Measurements from ENCODE around the gene CBLC. TPM values are rescaled to one million over a fixed set of nuclear protein-coding genes. Genes with fewer than 3 reads are reported as not detected.
A peak's percentile ranks its signal among the peaks of the same experiment; 100 is the strongest.

CBLC gene
- total RNA-seq, 1 experiment from 2014 or later, result not detected

DNA sequence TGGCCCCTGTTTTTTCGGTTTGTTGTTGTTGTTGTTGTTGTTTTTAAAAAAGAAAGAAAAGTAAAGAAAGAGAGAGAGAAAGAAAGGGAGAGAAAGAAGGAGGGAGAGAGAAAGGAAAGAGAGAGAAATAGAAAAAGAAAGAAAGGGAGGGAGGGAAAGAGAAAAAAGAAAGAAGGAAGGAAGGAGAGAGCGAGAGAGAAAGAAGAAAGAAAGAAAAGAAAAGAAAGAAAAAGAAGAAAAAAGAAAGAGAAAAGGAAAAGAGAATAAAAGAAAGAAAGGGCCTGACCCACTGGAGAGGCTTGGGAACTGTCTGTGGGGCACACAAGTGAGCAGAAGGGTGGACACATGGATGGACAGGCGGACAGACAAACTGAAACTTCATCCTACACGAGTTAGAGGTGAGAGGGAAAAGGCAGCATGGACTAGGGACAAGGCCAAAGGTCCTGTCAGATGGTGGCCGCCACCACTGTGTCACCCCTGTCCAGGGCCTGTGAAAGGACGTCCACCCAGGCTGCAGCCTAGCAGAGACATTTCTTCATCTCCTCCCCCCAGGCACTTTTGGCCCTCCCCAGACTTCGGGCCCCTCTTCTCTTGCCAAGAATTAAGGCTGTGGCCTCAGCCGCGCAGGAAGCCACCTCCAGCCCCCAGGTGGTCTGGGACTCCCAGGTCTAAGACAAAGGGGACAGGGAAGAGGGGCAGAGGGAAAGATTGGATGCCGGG, 22.1 kb downstream of the CBLC start:
- no peak for DNase-seq (ENCODE audit: low read depth)

DNA sequence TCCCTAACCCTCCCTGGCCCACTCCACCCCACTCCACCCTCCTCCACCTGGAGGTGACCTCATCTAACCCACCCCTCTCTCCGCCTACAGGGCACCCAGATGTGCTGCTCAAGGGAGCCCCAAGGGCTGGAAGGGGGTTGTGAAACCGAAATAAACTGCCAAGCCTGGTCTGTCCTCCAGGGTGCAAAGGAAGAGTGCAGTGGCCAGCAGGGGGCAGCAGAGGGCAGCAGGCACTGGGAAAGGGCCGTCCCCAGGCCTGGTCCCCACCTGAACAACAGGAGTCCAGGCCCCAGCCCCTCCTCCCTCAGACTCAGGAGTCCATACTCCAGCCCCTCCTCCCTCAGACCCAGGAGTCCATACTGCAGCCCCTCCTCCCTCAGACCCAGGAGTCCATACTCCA, 22.8 kb downstream of the CBLC start:
- DNase-seq (ENCODE audit: low read depth), result peak; percentile 86

- no peak for DNase-seq (ENCODE audit: low read depth)
Measured at GRCh38 chr19:44803442-44804428, 26.0 kb downstream of the CBLC start.

DNA sequence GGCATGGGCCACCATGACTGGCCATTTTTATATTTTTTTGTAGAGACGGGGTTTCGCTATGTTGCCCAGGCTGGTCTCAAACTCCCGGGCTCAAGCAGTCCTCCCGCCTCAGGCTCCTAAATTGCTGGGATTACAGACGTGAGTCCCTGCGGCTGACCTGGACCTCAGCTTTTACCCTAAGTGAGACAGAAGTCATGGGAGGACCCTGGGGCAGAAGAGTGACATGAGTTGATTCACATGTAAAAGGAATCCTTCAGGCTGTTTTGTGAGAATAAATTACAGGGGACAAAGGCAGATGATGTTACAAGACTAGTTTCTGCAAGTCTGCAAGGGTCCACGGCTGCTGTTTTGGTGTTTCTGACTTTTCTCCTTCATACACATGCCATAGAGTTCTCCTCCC, 28.6 kb downstream of the CBLC start:
- no peak for DNase-seq (ENCODE audit: low read depth)

- no peak for DNase-seq (ENCODE audit: low read depth)
Measured at GRCh38 chr19:44807162-44807561, 29.5 kb downstream of the CBLC start.

GRCh38 chr19:44807652-44808462, 30.2 kb downstream of the CBLC start:
- peak; percentile 36 for DNase-seq (ENCODE audit: low read depth)

DNA sequence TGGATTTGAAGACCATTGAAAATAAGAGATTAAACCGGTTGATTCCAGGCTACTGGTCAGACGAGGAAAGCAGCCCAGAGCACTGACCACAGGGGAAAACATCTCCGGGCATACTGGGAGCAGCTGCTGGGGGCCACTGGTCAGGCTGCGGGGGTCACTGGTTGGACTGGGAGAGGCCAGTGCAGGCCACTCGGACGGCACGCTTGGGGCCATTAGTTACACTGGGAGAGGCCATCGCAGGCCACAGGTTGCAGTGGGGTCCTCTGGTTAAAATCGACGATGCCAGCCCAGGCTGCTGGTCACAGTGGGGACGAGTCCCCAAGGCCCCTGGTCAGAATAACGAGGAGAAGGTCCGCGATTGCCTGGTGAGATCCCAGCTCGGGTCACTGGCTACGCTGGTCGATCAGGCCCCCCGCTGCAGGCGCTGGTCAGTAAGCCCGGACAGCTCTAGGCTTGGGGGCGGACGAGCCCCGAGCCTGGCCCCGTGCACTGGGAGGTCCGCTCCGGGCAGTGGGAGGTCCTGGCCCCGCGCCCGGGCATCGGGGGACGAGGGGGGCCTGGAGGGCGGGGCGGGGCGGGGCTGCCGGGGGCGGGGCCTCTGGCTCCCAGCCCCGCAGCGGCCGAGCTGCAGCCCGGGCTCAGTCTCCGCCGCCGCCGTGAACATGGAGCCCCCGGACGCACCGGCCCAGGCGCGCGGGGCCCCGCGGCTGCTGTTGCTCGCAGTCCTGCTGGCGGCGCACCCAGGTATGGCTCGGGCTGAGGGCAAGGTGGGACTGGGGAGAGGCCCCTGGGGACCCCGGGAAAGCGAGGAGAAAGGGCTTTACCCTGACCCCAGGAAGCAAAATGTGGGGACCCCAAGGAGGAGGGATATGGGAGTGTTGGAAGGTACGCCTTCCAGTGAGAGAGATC, 31.0 kb downstream of the CBLC start, which contains the start of gene BCAM:
TSS of gene BCAM (plus strand) at position 641 of the 909 bp plus-strand sequence. CDS start at position 663, 22 bp downstream.
- peak; percentile 79 for DNase-seq (ENCODE audit: low read depth)

DNA sequence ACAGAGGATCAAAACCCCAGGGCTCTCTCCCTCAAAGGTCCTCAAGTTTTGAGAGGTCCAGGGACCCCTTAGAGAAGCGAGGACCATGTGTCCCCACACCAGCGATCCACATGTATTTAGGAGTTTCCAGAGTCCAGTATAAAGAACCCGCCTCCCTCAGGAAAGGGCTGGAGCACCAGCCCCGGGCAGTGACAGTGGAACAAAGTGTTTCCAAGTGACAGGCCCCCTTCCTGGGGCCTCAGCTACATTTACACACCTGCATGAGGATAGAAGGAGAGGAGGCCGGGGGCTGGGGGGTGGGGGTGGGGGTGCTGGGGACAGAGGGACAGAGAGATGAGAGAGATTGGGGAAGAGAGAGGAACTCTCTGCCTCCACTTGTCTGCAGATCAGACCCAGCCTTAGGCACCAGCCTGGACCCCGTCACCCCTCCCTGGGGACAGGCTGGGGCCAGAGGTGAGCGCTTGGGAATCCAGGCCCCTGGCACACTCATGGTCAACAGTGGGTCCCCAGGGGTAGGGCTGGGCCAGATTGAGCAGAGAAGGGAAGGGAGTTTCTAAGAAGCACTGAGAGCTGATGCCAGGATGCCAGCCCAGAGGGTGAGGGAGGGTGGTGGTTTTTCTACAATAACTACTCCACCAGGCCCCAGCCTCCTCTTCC, 32.0 kb downstream of the CBLC start:
- no peak for DNase-seq (ENCODE audit: low read depth)

DNA sequence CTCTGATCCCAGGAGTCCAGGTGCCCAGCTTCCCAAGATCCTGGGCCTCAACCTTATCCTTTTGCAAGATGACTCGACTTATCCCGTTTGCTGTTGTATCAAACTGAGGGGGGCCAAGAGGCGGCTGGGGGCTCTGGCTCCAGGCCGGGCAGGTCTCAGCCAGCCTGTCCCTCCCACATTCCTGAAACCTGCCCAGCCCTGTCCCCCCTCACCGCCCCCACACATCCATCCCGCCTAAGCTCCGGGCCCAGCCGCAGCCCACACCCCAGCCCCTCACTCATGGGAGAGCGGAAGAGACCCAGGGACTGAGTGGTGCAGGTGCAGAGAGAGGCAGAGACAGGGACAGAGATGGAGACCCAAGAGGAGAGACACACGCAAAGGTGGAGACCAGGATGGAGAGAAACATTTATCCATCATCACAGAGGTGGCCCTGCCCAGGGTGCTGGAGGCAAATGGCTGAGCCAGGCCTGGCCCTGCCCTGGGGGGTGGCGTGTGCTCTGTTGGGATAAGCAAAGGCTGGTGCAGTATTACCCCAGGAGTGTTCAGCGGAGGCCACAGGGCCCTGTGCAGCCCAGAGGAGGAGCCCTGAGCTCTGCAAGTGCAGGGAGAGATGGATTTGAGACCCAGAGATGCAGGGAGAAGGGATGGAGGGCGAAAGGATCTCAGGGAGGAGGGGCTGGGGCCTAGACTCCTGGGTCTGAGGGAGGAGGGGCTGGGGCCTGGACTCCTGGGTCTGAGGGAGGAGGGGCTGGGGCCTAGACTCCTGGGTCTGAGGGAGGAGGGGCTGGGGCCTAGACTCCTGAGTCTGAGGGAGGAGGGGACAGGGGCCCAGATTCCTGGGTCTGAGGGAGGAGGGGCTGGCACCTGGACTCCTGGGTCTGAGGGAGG, 32.8 kb downstream of the CBLC start:
- DNase-seq (ENCODE audit: low read depth), result no peak

- no peak for DNase-seq (ENCODE audit: low read depth)
Measured at GRCh38 chr19:44811122-44811419, 33.4 kb downstream of the CBLC start.

GRCh38 chr19:44812142-44812718, 34.5 kb downstream of the CBLC start:
- DNase-seq (ENCODE audit: low read depth), result no peak

DNA sequence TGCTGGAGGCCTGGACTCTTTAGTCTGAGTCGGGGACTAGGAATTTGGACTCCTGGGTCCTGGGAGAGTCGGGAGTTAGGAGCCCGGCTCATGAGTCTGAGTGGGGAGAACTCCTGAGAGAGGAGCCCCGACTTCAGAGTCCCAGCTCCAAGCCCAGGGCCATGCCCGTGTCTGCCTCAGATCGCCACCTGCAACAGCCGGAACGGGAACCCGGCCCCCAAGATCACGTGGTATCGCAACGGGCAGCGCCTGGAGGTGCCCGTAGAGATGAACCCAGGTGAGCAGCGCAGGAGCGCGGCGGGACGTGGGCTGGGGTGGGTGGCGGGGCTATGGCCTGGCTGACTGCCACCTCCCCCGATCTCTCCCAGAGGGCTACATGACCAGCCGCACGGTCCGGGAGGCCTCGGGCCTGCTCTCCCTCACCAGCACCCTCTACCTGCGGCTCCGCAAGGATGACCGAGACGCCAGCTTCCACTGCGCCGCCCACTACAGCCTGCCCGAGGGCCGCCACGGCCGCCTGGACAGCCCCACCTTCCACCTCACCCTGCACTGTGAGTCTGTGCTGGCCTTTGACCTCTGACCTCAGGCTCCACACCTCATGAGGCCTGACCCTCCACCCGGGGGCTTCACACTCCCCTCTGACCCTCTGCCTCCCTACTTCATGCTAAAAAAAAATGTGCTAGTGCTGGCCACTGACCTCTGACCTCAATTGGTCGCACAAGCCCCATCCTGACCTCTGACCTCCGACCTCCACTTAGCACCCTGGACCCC, 35.6 kb downstream of the CBLC start:
- DNase-seq (ENCODE audit: low read depth), result no peak

DNA sequence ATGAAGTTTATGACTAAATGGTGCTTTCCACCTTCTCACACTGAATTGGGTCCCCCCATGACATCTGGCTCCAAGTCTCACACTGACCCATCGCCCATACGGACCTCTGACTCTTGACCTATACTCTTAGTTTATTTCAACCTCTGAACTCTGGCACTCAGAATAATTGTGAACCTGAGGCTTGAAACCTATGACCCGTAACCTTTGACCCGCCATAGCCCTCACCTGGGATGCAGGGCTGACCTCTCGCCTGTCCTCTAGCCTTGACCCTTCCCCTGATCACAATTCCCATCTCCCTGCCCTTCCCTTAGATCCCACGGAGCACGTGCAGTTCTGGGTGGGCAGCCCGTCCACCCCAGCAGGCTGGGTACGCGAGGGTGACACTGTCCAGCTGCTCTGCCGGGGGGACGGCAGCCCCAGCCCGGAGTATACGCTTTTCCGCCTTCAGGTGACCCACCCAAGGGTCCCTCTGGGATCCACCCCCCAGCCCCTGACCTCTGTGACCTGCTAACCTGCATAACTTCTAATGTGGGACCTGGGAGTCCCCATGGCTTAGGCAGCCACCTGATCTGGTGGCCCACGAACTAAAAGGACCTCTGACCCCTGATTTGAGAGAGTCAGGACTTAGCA, 36.3 kb downstream of the CBLC start:
- DNase-seq (ENCODE audit: low read depth), result no peak

GRCh38 chr19:44814517-44814916, 36.8 kb downstream of the CBLC start:
- DNase-seq (ENCODE audit: low read depth), result no peak

DNA sequence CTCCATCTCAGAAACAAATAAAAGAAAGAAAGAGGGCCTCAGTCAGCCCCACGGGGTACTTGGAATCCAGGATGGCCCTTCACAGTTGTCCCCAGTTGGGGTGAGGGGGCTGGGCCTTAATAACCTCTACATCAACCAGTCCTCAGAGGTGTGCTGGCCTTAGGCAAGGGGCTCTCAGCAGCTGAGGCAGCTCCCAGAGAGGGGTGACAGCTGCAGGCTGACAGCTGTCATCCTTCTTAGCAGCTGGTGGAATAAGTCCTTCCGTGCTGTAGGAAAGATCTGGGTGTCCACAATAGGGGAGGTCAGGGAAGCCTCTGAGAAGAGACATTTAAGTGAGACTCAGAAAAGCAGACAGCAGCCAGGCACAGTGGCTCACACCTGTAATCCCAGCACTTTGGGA, 38.6 kb downstream of the CBLC start:
- no peak for DNase-seq (ENCODE audit: low read depth)

- no peak for DNase-seq (ENCODE audit: low read depth)
Measured at GRCh38 chr19:44817725-44818465, 40.2 kb downstream of the CBLC start.

GRCh38 chr19:44818466-44819031, 40.9 kb downstream of the CBLC start:
- no peak for DNase-seq (ENCODE audit: low read depth)
